Measurements from ENCODE around the gene CERS2. TPM values are rescaled to one million over a fixed set of nuclear protein-coding genes. Genes with fewer than 3 reads are reported as not detected.
"Not testable (repeated sequence)": the region's sequence is repeated elsewhere in the genome, so short reads cannot be mapped to it uniquely, and the experiment has no call there.

Gene CERS2
- total RNA-seq, 1 experiment from 2014 or later, result 110 TPM

DNA sequence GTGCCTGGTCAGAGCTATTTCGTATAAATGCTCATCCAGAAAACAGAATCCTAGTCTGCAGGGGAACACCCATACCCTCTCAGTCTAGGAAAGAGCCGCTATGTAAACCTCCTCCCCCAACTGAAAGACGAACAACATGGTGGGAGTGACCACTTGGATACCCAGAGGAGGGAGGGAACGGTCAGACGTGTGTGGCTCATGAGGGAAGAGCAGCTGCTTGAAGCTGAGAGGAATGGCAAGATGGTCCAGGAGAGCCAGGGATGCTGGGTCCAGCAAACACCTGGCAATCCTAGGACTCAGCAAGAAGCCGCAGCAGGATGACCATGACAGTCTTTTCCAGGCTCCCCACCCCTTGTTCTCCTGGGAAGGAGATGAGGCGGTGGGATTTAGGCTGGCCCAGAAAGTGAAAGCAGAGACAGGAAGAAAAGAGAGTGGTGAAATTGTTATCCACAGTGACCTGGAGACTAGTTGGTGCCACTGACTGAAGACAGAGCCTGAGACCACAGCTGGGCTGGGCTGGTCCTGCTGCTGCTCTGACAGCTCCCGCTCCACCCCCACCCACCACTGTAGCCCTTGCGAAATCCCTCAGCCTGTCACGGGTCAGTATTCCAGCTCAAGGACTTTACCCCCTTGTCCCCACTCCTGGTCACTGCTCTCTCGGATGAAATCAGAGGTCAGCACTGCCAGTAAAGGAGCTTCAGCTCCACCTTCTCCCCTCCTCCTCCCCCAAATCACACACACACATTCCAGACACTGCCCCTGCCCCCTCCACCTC, 3.6 kb downstream of the CERS2 start:
- peak; percentile 45 for DNase-seq (ENCODE audit: low spot score)

DNA sequence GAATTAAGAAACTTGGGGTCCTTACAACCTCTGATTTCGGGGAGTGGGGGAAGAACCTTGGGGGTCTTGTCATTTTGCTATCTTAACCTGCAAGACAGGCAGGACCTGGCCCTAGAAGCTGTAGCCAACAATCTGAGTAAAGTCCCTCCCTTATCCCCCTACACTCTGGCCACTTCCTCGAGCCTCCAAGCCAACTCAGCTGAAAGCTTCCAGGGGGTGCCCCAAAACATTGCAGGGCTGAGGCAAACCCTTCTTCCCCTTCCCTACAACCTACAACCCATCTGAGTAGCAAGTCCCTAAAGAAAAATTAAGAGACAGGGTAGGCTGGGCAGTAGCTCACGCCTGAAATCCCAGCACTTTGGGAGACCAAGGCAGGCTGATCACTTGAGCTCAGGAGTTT, 5.0 kb downstream of the CERS2 start:
- DNase-seq (ENCODE audit: low spot score), result no peak

DNA sequence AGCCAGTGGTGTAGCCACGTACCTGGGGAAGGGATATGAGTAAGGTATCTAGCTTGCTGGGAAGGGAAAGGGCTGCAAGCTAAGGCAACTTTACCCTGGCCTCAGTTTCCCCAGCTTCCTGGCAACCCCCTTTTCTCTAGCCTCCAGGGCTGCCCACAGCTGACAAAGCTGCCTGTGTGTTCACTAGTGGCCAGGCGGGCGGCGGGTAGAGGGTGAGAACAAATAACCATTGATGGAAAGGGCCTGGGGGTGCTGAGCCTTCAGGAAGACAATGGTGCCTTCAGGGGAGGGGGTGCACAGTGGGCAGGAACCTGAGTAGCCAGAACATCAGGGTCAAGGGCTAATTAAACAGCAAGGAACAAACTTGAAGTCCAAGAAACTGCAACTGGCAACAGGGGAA, 6.1 kb downstream of the CERS2 start:
- DNase-seq (ENCODE audit: low spot score), result no peak

DNA sequence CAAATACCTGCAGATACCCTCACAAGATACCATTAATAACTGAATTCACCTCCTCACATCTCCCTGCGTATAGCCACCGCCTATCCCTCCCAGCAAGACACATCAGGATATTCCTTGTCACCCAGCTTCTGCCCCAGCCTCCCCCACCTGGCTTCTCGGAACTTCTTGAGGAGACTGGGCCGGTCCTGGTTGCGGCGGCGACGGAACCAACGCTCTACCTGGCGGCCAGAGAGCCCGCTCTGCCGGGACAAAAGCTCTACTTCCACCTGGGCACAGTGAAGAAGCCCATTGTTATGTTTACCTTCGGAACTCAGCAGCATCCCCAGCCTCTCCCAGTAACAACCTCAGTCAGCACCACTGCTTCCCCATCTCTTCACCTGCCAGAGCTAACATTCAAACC, 6.7 kb downstream of the CERS2 start:
- DNase-seq (ENCODE audit: low spot score), result no peak

DNA sequence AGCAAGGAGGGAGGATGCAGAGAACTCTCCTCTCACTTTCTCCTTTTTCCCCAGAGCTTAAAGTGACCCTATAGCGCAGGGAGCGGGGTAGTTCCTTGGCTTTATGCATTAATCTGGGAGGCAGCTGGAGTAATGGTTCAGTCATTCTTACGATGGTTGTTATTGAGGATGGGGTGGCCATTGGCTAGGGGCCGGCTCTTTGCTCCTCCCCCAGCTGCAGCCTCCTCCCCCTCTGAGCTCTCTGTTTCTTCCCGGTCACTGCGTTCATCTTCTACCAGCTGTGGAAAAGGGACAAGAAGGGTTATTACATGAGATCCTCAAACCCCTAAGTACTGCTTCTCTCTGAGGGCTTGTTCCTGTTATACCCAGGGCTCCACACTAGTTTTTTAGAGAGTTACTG, 8.6 kb downstream of the CERS2 start:
- no peak for DNase-seq (ENCODE audit: low spot score)

DNA sequence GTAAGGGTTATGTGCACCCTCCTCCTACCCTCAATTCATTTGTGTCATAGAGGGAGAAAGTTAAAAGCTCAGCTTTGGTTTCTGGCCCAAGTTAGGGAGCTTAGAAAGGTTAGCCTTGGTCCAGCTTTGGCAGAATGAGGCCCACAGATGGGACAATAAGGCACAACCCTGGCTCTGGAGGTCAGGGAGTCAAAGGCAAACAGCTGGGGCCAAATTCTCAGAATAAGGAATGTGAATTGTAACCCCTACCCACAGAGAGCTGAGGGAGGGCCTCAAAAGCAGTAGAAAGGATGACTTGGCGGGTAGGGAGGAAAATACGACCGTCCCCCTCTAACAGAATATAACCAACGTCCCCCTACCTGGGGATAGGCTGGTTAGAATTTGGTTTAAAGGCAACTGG, 9.0 kb downstream of the CERS2 start:
- DNase-seq (ENCODE audit: low spot score), result no peak

DNA sequence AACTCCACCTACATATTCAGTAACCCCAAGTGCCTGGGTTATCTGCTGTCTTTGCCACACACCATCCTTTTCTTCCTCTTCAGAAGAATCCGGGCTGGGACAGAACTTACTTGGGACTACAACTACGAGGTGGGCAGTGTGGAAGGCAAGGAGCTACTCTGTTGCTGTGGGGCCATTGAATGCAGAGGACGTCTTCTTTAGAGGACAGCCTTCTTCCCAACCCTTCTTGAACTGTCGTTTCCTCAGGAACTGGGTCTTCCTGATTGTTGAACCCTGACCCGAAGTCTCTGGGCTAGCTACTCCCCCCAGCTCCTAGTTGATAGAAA, 10.5 kb downstream of the CERS2 start:
- DNase-seq (ENCODE audit: low spot score), result no peak

DNA sequence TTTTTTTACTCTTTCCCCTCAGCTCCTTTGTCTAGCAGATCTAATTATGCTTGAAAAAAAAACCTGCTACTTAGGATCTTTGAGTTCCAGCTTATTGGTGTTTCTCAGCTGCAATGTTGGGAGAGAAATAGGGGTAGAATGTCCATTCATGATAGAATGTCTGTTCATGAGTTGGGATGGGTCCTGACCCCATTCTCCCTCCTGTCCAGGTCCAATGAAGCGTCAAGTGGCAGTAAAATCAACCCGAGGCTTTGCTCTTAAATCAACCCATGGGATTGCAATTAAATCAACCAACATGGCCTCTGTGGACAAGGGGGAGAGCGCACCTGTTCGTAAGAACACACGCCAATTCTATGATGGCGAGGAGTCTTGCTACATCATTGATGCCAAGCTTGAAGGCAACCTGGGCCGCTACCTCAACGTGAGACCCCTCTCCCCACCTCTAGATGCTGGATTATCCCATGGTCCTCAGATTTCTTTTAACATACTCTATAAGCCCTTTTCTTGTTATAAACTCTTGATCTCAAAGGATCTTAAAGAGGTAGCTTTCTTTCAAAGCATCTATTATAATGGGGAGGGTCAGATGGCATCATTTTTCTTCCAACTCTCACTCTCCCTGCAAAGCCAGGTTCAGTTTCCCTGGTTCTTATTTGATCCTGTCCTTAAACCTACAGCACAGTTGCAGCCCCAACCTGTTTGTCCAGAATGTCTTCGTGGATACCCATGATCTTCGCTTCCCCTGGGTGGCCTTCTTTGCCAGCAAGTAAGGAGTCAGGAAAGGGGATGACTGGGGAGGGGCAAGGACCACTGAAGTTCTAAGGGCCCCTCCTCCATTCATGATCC, 11.1 kb downstream of the CERS2 start:
- no peak for DNase-seq (ENCODE audit: low spot score)

DNA sequence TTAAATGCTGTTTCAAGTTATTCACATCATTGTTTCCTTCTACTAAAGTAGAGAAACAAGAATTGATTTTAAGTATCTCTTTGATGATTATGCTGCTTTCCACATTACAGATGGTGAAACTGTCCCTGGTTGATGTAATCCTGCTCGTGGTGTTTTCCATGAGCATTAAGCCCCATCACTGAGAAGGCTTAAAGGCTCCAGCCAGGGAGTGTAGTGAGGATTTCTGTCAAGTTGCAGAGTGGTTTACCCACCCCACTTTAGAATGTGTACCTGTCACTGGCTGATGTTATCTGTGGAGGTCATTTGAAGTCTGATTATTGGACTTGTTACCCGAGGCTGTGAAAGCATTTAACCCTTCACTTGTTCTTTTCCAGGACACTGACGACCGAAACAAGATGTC, 12.9 kb downstream of the CERS2 start:
- no peak for DNase-seq (ENCODE audit: low spot score)

DNA sequence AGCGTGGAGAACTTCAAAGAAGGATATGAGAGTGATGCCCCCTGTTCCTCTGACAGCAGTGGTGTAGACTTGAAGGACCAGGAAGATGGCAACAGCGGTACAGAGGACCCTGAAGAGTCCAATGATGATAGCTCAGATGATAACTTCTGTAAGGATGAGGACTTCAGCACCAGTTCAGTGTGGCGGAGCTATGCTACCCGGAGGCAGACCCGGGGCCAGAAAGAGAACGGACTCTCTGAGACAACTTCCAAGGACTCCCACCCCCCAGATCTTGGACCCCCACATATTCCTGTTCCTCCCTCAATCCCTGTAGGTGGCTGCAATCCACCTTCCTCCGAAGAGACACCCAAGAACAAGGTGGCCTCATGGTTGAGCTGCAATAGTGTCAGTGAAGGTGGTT, 14.0 kb downstream of the CERS2 start:
- DNase-seq (ENCODE audit: low spot score), result no peak

DNA sequence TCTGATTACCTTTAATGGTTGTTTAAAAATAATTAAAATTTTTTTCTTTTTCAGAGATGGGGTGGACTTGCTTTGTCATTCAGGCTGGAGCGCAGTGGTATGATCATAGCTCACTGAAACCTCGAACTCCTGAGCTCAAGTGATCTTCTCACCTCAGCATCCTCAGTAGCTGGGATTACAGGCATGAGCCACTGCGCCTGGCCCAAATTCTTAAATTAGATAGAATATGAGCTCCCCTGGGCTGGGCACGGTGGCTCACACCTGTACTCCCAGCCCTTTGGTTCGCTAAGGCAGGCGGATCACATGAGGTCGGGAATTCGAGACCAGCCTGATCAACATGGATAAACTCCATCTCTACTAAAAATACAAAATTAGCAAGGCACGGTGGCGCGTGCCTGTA, 17.0 kb downstream of the CERS2 start:
- DNase-seq (ENCODE audit: low spot score), result no peak

DNA sequence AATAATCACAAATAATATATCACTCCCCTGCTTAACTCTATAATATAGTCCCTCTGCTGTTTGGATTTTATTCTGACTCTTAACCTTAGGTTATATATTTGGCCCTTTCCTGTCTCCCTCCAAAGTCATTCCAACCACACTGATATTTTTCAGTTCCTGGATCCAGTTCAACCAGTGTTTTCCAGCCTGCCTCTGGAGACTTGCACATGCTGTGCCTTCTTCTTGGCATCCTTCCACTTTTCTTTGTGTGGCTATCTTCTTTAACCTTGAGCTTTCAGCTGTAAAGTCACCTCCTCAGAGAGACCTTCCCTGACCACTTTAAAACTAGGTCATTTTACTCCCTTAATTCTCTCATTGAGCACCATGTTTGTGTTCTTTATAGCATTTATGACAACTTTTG, 19.4 kb downstream of the CERS2 start:
- no peak for DNase-seq (ENCODE audit: low spot score)

DNA sequence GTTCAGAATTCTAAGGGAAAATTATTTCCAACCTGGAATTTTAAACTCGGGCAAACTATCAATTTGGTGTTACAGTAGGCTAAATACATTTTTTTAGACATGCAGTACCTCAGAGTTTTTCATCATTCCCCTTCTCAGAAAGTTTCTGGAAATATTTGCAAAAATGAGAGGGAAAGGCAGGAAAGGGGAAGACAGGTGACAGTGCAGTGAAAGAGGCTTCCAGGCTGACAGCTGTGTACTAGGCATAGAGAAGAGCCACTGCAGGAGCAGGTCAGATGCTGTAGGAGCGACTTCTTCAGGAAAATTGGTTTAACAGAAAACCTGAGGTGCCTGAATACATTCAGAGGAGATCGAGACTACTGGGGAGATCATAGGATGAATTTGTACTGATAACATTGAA, 19.9 kb downstream of the CERS2 start:
- no peak for DNase-seq (ENCODE audit: low spot score)

DNA sequence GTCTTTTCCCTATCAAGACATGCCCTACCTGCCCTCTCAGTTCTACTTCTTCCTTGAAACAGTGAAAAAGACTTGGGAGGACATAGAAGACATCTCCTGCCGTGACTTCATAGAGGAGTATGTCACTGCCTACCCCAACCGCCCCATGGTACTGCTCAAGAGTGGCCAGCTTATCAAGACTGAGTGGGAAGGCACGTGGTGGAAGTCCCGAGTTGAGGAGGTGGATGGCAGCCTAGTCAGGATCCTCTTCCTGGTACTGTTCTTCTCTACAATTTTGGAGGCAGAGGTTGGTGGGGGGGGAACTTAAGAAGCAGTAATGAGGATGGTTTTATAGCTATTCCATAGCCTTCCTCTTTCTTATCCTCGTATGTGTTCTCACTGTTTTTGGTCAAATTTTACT, 29.8 kb downstream of the CERS2 start:
- DNase-seq (ENCODE audit: low spot score), result no peak

DNA sequence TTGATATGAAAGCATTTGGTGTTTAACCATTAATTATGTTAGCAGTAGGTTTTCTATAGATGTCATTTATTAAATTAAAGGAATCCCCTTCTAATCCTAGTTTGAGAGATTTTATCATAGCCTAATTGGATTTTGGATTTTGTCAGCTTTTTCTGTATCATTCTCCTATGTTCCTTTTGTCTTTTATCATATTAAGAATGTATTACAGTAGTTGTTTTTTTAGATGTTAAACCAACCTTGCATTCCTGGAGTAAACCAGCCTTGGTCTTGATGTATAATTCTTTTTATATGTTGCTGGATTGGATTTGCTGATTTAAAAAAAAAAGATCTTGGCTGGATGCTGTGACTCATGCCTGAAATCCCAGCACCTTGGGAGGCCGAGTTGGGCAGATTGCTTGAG, 42.9 kb downstream of the CERS2 start:
- DNase-seq (ENCODE audit: low spot score), result no peak

DNA sequence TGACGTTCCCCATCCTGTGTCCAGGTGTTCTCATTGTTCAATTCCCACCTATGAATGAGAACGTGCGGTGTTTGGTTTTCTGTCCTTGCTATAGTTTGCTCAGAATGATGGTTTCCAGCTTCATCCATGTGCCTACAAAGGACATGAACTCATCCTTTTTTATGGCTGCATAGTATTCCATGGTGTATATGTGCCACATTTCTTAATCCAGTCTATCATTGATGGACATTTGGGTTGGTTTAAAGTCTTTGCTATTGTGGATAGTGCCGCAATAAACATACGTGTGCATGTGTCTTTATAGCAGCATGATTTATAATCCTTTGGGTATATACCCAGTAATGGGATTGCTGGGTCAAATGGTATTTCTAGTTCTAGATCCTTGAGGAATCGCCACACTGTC, 45.9 kb downstream of the CERS2 start:
- not testable (repeated sequence) for DNase-seq (ENCODE audit: low spot score)

DNA sequence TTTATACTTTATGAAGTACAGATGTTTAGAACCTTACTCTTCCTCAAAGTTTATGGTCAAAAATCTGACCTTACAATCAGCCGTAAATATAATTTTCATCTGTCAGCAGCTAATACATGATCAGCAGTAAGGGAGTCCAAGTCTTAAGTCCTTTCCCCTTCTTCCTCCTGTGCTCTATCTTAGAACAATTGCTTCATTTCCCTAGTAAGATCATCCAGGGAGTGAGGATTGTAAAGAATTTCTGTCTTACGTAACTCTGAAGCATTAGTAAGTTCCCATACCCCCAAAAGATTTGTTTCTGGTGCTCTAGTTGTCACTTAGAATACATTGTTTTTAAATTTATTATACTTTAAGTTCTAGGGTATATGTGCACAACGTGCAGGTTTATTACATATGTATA, 46.3 kb downstream of the CERS2 start:
- no peak for DNase-seq (ENCODE audit: low spot score)

DNA sequence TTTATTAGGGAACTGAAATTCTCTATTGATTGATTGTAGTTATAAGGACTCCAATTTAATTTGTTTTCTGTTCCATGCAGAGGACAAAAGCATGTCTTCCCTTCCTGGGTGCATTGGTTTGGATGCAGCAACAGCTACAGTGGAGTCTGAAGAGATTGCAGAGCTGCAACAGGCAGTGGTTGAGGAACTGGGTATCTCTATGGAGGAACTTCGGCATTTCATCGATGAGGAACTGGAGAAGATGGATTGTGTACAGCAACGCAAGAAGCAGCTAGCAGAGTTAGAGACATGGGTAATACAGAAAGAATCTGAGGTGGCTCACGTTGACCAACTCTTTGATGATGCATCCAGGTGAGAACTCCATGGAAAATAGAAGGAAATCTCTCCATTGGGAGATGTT, 47.0 kb downstream of the CERS2 start:
- no peak for DNase-seq (ENCODE audit: low spot score)

DNA sequence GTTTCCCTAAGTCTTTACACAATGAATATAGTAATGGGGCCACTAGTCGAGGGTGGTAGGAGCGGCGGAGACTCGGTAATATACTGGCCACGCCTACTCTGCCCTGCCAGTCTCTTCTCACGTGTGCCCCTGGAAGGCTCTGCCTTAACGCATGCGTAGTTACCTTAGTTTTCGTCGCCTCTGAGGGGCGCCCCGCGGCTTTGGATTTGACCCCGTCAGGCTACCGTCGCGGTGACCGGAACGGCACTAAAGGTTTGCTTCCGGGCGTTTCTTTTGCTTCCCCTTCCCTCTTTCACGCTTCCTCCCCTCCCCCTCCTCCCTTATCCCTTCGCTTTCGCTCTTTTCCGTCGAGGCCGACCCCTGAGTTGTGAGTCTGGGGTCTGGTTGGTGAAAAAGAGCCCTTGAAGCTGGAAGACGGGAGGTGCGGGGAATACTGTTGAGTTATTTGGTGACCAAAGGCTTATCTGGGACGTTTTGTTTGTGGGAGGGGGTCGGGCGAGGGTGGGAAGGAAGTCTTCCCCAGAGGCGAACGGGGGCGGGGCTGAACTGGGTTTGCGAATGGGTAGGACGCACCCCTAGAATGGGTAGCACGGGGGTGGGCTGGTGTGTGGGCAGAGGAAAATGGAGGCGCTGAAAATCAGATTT, 48.4 kb downstream of the CERS2 start, which contains the start of gene SETDB1:
TSS of gene SETDB1 (plus strand) at position 267 of the 645 bp plus-strand sequence. CDS start 1,352 bp downstream, outside the sequence.
- DNase-seq (ENCODE audit: low spot score), result peak; percentile 97

DNA sequence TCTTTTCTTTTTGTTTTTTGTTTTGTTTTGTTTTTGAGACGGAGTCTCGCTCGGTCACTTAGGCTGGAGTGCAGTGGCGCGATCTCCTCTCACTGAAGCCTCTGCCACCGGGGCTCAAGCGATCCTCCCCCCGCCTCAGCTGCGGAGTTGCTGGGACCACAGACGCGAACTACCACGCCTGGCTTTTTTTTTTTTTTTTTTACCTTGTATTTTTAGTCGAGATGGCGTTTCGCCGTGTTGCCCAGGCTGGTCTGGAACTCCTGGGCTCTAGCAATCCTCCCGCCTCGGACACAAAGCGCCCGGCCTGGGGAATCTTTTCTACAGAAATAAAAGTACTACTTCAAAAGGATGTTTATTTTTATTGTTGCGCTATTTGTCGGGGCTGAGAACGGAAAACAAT, 49.6 kb downstream of the CERS2 start:
- no peak for DNase-seq (ENCODE audit: low spot score)

DNA sequence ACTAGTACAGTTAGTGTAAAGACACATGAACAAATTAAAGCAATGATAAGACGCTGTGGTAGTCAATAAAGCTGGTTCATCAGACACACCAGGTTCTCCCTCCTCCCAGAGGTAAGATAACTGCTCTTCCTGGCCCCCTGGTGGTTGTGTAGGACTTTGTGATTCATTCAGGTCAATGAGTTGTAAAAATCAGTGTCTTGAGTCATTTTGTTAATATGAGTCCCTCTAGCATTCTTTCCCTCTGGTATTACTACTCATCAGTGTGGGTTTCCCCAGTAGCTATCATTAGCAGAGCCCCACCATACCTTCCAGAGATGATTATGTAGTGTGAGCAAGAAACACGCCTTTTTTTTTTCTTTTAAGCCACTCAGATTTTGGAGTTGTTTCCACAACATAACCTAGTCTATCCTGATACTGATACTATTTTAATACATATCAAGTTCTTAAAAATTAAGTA, 52.1 kb downstream of the CERS2 start:
- DNase-seq (ENCODE audit: low spot score), result peak; percentile 71

DNA sequence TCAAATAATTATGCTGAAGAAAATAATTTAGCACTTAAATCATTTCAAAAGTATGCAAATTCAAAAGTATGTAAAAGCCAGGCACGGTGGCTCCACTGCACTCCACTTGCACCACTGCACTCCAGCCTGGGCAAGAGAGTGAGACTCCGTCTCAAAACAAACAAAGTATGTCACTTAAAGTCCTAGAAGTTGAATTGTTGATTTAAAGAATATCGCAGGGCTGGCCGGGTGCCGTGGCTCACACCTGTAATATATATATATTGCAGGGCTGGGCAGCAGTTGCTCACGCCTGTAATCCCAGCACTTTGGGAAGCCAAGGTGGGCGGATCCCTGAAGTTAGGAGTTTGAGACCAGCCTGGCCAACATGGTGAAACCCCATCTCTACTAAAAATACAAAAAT, 57.2 kb downstream of the CERS2 start:
- DNase-seq (ENCODE audit: low spot score), result no peak
